ENCODE results near the gene UBA52. TPM values are rescaled to one million over a fixed set of nuclear protein-coding genes. Genes with fewer than 3 reads are reported as not detected.

Gene UBA52
- total and polyA plus RNA-seq, 2 of the 8 experiments (the other 6 are each of a cell fraction or from before 2014, with no cell fraction given), result 1,340 to 5,409 TPM

DNA sequence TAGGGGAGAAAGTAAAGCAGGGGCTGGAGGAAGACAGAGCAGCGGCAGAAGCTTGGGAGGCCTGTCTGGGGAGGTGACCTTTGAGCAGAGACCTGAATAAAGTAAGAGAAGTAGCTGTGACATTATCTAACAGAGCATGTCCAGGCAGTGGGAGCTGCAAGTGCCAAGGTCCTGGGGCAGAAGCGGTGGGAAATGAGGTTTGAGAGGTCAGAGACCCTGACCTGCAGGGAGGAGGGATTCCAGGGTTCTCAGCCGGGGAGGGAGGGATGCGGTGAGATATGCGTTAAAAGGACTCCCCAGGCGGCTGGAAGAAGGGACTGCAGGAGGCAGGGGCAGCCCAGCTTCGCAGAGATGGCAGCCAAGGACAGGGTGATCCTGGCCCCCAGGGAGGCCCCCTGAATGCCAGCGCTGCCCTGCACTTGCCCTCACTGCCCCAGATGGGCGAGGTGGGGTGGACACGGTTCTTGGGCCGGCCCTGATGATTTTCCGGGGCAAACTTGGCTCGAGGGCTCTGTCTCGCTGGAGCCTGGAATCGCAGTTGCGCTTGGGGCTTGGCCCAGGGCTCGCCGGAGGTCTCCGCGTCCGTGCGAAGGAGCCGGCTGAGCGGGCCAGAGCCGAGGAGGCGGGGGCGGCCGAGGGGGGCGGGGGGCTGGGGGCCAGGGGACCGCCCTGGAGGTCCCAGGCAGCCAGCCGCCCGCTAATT lies 31.7 kb downstream of the UBA52 start (continued):
- TF ChIP-seq, protein P1, sequence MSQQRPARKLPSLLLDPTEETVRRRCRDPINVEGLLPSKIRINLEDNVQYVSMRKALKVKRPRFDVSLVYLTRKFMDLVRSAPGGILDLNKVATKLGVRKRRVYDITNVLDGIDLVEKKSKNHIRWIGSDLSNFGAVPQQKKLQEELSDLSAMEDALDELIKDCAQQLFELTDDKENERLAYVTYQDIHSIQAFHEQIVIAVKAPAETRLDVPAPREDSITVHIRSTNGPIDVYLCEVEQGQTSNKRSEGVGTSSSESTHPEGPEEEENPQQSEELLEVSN (IDR thresholded peaks at IDR 0.05), result no peak
- TF ChIP-seq POLR2AphosphoS5 (IDR thresholded peaks at IDR 0.05; ENCODE audit: low read depth, low read length), result no peak
- no peak for TF ChIP-seq EP300 (IDR thresholded peaks at IDR 0.05; ENCODE audit: borderline replicate concordance in 1 of 2, low read depth in 2 of 2, low read length in 2 of 2)
- TF ChIP-seq SP1 (IDR thresholded peaks at IDR 0.05; ENCODE audit: low read depth, low read length), result no peak
- TF ChIP-seq, protein P2, sequence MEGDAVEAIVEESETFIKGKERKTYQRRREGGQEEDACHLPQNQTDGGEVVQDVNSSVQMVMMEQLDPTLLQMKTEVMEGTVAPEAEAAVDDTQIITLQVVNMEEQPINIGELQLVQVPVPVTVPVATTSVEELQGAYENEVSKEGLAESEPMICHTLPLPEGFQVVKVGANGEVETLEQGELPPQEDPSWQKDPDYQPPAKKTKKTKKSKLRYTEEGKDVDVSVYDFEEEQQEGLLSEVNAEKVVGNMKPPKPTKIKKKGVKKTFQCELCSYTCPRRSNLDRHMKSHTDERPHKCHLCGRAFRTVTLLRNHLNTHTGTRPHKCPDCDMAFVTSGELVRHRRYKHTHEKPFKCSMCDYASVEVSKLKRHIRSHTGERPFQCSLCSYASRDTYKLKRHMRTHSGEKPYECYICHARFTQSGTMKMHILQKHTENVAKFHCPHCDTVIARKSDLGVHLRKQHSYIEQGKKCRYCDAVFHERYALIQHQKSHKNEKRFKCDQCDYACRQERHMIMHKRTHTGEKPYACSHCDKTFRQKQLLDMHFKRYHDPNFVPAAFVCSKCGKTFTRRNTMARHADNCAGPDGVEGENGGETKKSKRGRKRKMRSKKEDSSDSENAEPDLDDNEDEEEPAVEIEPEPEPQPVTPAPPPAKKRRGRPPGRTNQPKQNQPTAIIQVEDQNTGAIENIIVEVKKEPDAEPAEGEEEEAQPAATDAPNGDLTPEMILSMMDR (IDR thresholded peaks at IDR 0.05; ENCODE audit: control extremely low read depth in 1 of 3, insufficient read depth in 1 of 3, low read depth in 1 of 3, low read length in 3 of 3), result peak in 2 of 3 experiments; percentile 45 to 51; a peak in 3 of 4 replicates
- TF ChIP-seq CHD2 (IDR thresholded peaks at IDR 0.05; ENCODE audit: low read length), result no peak
- peak; percentile 9; the same call in 1 of the 2 replicates for TF ChIP-seq SUZ12 (IDR thresholded peaks at IDR 0.05; ENCODE audit: low read length)
- no peak for TF ChIP-seq TAF1 (IDR thresholded peaks at IDR 0.05; ENCODE audit: low read depth, low read length)
- no peak for TF ChIP-seq RXRA (IDR thresholded peaks at IDR 0.05; ENCODE audit: insufficient read depth, low read depth, low read length)
- no peak for TF ChIP-seq GTF2F1 (IDR thresholded peaks at IDR 0.05; ENCODE audit: borderline replicate concordance, low read depth, low read length)
- no peak for TF ChIP-seq CHD1 (IDR thresholded peaks at IDR 0.05; ENCODE audit: low read depth, low read length)
- TF ChIP-seq SP2 (IDR thresholded peaks at IDR 0.05; ENCODE audit: low read length), result no peak
- TF ChIP-seq TAF7 (optimal IDR thresholded peaks at IDR 0.05; ENCODE audit: borderline replicate concordance, low read depth, low read length), result no peak
- TF ChIP-seq RFX5 (IDR thresholded peaks at IDR 0.05; ENCODE audit: borderline replicate concordance, low read depth, low read length), result no peak
- TF ChIP-seq CBX5 (IDR thresholded peaks at IDR 0.05; ENCODE audit: low read depth, low read length), result no peak
- no peak for TF ChIP-seq GABPA (IDR thresholded peaks at IDR 0.05; ENCODE audit: borderline replicate concordance, insufficient read depth, low read length)
- peak in 1 of 2 experiments; percentile 30; a peak in 1 of 4 replicates for TF ChIP-seq RAD21 (IDR thresholded peaks at IDR 0.05 in 1 of 2, conservative IDR thresholded peaks at IDR 0.05 in 1 of 2; ENCODE audit: low read depth in 2 of 2, low read length in 2 of 2)
- peak; percentile 27 for TF ChIP-seq KDM4A (IDR thresholded peaks at IDR 0.05; ENCODE audit: low read depth, low read length, severe bottlenecking)
